Stimulated activated CD4-positive, alpha-beta T cell treated with anti-CD3 and anti-CD28 coated beads, TNF-alpha, amount 100 ng/mL, for 4 hours (primary cell): Measurements from ENCODE around the gene NEURL3.

Experiments
- DNase-seq, 3 experiments: peaks; one replicate each; pipeline ENCODE4 v3.0.0-alpha.2; 2020; ENCODE audit warnings: low read depth in 3 of 3

NEURL3 gene

DNA sequence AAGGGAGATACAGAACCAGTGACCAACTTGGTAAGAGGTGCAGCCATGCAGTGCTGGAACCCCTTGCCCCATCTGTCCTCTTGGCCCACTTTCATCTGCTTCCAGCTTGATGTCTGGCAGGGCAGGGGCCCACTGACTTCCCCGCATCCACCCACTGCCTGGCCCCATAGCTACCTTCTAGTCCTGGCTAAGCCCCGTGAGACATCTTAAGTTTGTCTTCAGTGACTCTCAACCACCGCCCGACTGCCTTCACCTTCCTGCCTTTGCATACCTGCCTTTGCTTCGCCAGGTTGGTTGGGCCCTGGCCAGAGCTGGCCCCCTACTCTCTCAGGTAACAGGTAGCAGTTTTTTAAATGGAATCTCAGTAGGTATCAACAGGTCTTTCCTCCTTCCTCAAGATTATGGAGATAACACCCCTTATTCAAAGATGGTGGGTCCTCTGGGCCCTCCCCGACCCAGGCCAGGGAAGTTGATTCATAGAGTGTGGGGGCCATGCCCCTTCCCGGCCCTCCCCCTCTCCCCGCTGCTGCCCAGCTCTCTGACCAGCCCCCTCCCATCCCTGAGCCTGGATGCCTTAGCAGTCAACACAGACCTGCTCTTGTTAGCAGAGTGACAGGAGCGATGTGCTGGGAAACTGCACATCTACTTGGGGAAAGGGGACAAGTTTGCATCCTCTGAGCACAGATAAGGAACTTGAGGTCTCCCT lies 34.2 kb upstream of the NEURL3 start:
- no peak for DNase-seq

- DNase-seq, result peak; percentile 70 to 85 (median 70)
These were observed 33.5 kb upstream of the NEURL3 start for GRCh38 chr2:96538487-96539214.

- DNase-seq, result no peak
These were observed 32.8 kb upstream of the NEURL3 start for GRCh38 chr2:96537734-96538486.

DNA sequence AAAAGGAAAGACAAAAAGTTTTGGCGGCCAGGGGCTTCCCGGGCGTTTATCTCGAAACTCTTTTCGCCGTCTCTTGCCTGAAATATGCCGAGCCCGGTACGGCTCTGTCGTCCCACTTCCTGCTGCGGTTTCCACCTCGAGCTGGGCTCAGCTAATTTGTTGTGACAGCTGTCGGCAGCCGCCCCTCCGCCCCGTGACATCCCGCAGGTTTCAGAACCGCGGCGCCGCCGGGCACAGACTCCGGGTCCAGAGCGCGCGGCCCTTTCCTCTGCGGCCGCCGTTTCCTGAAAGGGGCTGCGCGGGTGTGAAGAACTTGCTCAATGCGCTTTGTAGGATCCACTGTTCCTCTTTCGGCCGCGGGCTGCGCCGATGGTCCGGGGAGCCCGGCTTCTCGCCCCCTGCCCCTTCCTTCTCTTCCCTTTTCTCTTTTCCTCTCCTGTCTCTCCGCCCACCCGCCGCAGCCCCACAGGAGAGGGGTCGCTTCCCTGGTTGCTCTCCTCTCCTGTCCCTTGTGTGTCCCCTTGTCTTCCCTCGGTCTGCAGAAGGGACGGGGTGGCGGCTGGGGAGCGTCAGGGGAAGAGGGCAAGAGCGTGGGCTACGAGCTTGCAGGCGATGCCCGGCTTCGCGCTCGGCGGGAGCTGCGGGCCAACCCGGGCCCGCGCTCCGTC lies 32.0 kb upstream of the NEURL3 start:
- peak; percentile 59 to 72 (median 60) for DNase-seq

GRCh38 chr2:96536445-96537065 lies 31.4 kb upstream of the NEURL3 start, which contains the start of gene ARID5A:
ARID5A (plus strand) TSS chr2:96536752; CDS start chr2:96536827, 75 bp downstream.
- DNase-seq, result peak; percentile 88 to 90 (median 88)

DNA sequence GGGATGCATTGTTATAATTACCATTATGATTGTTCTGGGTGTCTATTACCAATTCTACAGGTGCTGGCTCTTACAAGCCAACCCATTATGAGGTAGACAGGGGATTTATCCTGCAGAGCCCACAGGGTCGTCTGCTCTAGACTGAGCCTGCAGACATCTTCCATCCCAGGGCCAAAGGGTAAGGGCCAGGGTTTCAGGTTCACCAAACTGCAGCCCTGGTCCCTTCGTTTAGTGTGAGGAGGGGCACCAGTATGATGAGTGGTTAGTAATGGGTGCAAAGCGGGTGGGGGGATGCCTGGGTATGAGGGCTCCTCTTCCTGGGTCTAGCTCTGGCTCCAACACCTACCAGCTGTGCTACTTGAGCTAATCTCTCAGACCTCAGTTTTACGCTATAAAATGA lies 30.2 kb upstream of the NEURL3 start:
- no peak for DNase-seq

- no peak for DNase-seq
These were observed 29.6 kb upstream of the NEURL3 start for GRCh38 chr2:96534701-96535181.

GRCh38 chr2:96534141-96534540 lies 29.0 kb upstream of the NEURL3 start:
- no peak for DNase-seq

DNA sequence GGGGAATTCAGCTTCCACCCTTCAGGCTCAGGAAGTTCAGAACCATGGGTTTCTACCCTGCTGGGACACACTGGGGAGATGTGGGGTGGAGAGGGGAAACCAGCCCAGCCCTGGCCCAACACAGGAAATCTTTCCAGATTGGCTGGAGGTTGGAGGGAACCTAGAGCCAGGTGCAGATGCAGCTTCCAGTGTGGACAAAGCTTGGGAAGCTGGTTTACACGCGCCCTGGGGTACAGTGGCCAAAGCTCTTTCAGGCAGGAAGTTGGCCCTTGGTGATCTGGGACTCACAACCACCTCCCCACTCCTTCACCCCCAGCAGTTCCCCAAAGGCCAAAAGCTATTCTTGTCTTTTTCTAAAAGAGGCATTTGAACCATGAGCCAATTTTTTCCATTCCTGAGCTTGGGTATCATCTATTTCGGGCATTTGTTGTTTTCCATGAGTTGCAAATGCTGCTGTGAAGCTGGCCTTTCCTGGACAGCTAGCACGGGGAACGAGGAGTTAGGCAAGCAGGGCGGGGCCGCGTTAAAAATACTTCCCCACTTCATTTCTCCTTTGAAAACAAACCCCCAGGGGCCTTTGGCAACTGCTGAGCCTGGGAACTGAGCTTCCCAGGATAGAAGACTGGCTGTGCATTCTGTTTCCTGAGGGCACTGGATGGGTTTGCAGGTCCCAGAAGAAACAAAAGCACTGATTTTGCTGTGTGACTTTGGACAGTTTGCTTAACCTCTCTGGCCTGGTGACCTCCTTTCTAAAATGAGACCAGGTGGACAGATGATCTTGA lies 28.3 kb upstream of the NEURL3 start:
- DNase-seq, result no peak

GRCh38 chr2:96532641-96533291 lies 27.6 kb upstream of the NEURL3 start:
- no peak for DNase-seq

DNA sequence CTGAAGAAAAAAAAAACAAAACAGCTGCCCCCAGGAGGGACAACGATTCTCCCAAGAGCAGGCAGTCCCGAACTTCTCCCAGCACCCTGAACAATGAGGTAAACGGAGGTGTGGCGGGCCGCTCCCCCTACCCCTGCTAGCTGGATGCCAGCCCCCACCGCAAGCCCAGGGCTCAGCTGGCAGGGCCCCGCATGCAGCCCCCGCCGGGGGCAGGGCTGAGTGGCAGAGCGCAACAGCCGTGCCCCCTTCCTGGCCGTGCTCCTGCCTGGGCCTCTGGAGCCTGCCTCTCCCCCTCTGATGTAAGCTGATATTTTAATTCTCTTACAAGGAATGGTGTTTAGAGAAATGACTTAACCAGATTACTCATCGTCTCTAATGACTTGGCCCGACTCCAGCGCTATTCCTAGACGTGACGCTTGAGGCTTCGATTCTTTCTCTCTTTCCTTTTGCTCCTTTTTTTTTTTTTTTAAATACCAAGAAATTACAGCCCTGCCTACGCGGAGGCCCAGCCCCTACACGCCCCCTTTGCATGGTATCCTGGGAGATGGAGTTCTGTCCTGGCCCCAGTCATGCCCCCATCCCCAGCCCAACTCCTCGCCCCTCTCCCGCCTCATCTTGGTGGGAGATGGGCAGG lies 26.8 kb upstream of the NEURL3 start:
- peak; percentile 55 to 89 (median 72) for DNase-seq

- no peak for DNase-seq
These were observed 26.2 kb upstream of the NEURL3 start for GRCh38 chr2:96531366-96531765.

- DNase-seq, result no peak
These were observed 25.6 kb upstream of the NEURL3 start for GRCh38 chr2:96530474-96531357.

DNA sequence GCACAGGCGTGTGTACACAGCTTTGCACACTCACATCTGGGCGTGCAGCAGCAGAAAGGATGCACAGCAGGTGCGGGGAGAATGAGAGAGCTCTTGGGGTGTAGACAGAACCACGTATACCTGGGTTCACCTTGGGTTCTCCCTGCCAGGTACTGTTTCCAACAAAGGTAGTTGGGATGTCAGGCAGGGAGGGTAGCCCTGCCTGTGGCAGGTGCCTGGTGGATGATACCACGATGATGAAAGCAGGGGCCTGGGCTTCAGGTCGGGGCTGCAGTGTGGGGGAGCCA lies 24.9 kb upstream of the NEURL3 start:
- DNase-seq, result no peak

DNA sequence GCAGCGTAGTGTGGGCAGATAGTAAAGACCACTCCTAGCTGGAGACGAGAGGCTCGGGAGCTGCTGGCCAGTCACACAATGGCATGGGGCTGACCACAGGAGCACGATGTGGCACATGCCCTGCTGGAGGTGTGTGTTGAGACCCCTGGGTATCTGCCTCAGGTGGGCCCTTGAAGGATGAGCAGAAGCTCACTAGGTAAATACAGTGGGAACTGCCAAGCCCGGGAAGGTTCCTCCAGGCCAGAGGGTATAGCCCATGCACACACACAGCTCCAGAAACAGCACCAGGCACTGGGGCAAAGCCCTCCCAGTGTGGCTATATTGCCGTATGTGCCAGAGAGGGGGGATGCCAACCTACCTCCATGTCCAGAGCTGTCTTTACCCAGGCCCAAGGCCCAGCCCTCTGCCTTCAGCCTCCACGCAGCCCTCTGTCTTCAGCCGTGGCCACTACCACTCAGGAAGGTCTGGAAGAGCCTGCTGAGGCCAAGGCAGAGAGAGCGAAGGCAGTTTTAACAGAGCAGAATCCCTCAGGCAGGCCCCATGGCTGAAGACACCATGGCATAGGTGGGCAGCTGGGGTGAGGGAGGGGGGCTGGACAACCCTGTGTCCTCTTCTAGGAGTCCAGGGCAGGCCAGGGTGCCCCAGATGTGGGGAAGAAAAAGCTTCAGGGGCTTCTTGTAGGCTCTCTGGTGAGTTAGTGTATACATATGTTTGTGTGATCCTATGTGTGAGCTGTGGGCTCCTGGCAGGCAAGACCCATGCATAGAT lies 24.4 kb upstream of the NEURL3 start:
- no peak for DNase-seq

GRCh38 chr2:96528700-96529375 lies 23.7 kb upstream of the NEURL3 start:
- no peak for DNase-seq

DNA sequence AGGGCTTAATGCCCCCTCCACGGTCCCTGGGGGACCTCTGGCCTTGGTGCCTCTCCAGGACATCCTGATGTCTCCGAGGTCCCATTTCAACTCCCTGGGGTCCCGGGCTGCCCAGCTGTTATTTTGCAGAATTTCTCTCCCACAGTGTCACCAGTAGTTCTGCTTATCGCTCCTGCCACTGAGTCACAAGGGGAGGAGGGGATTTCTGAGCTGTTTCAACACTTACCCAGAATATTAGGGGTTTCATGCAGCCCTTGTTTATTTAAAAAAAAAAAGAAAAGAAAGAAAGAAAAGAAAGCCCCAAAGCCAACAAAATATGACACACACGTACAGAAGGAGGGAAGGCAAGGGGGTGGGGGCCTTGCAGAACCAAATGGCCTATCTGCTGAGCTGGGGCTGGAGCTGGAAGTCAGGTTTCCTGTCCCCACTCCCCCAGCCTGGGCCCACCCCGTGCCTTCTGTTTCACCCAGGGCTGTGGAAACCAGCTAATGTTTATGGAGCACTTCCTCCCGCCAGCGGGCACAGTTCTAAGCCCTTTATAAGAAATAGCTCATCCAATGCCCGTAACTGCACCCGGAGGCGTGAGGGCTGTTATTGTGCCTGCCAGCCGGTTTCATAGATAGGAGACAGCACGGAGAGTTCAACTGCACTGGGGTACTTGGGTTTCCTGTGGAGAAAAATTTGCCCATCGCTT lies 23.0 kb upstream of the NEURL3 start:
- DNase-seq, result peak; percentile 41 to 61 (median 44)
